ENCODE measurements around the gene EMC10.

- TF ChIP-seq POLR2A (IDR thresholded peaks at IDR 0.05) (no peak), POLR2AphosphoS5 (IDR thresholded peaks at IDR 0.05) (no peak)
- TF ChIP-seq, protein P1, sequence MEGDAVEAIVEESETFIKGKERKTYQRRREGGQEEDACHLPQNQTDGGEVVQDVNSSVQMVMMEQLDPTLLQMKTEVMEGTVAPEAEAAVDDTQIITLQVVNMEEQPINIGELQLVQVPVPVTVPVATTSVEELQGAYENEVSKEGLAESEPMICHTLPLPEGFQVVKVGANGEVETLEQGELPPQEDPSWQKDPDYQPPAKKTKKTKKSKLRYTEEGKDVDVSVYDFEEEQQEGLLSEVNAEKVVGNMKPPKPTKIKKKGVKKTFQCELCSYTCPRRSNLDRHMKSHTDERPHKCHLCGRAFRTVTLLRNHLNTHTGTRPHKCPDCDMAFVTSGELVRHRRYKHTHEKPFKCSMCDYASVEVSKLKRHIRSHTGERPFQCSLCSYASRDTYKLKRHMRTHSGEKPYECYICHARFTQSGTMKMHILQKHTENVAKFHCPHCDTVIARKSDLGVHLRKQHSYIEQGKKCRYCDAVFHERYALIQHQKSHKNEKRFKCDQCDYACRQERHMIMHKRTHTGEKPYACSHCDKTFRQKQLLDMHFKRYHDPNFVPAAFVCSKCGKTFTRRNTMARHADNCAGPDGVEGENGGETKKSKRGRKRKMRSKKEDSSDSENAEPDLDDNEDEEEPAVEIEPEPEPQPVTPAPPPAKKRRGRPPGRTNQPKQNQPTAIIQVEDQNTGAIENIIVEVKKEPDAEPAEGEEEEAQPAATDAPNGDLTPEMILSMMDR (IDR thresholded peaks at IDR 0.05) = no peak
Observed at GRCh38 chr19:50434525-50434924, 41.8 kb upstream of the EMC10 start.

Measured in suprapubic skin (tissue), 4 donors.